GM18868 (cell line): Measurements from ENCODE around the gene SMYD1.

Source experiments
- ATAC-seq: cut with Tn5 transposase; IDR thresholded peaks from one replicate; pipeline ENCODE4 v1.9.1; 2021; ENCODE audit warnings: mild to moderate bottlenecking, moderate library complexity; ENCODE audit not compliant: unreplicated experiment

SMYD1 gene

DNA sequence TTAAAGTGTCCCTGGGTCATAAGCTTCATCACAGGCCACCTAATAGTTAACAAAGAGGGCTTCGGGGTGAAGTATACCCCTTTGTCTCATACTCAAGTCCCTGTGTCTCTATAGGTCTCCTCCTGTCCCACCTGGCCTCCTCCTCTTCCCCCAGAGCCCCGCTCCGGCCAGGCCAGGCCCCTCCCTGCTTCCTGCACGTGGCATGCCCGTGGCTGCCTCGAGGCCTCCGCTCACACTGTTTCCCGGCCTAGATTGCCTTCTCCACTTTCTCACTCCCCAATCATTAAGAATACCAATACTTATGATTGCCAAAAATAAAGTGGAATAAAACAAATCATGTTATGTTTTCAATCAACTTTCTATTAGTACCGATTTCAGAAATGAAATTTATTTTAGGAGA, 18.8 kb downstream of the SMYD1 start:
- ATAC-seq: no peak

DNA sequence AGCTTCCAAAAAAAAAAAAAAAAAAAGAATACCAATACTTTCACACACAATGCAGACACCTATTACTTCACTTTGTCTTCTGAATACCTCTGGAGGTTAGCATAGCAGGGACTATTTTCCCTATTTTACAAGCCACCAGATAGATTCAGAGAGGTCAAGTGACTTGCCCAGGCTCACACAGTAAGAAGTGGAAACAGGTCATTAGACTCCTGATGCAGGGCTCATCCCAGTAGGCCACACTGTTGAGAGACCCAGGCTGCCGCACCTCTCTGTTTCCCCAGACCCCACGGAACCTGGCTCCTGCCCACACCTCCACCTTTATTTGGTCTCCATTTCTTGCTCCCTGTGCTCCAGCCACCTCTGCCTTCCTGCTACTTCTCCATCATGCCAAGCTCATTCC, 19.4 kb downstream of the SMYD1 start:
- no peak for ATAC-seq

DNA sequence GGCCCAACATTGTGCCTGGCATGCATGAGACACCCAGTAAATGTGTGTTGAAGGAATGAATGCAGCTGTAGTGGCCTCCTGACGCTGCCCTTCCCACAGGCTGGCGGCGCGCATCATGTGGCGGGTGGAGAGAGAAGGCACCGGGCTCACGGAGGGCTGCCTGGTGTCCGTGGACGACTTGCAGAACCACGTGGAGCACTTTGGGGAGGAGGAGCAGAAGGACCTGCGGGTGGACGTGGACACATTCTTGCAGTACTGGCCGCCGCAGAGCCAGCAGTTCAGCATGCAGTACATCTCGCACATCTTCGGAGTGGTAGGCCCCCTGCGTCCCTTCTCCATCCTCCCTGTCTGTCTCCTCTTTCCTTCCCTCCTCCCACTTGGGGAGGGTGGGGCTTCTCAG, 20.1 kb downstream of the SMYD1 start:
- ATAC-seq: no peak

DNA sequence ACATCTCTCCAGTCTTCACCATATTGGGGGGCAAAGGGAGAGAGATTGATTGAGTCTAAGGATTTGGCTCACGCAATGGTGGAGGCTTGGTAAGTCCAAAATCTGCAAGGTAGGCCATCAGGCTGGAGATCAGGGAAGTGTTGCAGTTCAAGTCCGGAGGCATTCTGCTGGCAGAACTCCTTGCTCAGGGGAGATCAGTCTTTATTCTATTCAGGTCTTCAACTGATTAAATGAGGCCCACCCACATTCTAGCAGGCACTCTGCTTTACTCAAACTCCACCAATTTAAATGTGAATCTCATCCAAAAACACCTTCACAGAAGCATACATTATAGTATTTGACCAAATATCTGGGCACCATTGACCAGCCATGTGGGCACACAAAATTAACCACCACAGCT, 21.4 kb downstream of the SMYD1 start:
- no peak for ATAC-seq

DNA sequence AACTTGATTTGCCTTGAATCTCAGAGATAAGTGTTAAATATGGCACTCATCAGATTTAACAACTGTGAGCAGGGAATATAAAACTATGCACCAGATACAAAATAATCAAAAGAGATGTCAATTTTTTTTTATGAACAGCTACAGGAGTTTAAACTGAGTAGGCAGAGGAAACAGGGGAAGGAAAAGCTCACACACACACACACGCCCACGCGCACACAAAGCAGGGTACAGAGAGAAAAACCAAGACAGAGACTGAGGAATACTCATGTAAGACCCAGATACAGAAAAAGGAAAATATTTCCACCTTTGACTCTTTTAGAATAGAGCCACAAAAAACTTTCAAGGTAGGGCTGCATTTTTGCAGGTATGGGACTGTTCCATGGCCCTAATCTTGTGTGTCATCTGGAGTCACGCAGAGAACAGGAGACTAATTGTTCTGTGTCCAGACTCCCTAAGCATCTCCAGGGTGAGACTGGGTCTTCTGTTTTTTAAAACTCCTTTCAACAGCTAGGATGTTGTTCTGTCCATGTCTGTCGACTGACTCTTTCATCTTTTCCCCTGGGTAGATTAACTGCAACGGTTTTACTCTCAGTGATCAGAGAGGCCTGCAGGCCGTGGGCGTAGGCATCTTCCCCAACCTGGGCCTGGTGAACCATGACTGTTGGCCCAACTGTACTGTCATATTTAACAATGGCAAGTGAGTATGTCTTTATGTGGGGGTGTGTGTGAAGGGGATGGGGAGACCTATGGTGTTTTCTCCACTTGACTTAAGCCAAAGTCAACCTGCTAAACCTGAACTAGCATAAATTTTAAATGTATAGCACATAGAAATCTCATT, 23.0 kb downstream of the SMYD1 start:
- ATAC-seq: no peak

DNA sequence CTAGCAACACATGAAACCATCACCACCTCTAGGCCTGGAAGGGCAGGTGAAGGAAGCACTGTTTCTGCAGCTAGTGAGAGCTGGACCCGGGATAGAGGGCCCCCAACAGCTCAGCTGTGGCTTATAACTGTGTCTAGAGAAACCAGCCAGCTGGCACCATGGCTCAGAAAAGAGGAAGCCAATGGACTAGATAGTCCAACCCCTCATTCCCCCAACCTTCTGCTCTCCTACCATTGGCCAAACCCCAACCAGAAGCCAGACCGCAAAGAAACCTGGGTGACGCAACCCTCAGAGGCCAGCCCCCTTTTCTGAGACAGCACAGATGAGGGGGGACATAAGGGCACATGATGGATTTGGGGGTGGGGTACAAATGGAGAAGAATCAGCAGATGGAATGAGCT, 24.3 kb downstream of the SMYD1 start:
- ATAC-seq: no peak

DNA sequence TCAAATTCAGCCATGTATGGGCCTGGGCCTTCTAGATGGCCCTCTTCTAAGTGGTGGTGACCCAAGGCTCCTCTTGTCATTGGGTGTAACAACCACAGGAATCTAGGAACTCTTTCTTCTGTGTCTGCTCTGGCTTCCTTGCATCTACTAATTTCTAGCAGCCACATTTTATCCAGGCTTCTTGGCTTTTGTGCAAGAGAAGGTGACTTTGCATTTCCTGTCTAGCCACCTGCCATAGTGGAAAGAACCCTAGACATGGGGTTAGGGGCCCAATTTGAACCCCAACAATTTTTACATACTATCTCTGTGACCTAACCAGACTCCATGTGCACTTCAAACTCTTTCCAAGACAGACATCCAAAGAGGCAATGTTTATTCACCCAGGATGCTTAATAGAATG, 25.1 kb downstream of the SMYD1 start:
- no peak for ATAC-seq

DNA sequence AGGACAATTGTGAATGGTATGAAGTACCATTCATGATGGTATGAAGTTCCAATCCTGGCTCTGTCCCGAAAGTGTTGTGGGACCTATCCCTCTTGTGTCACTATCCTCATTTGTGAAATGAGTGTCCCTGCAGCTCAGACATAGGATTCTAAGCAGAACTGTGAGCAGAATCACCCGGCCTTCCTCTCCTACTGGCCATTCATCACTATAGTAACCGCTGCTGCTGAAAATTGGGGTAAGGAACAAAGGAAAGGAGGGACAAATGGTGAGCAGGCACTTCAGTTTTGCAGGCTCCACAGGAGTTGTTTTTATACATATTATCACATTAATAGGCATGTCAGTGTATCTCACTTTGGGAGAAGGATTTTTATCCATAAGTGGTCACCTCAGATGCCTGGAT, 27.4 kb downstream of the SMYD1 start:
- no peak for ATAC-seq

DNA sequence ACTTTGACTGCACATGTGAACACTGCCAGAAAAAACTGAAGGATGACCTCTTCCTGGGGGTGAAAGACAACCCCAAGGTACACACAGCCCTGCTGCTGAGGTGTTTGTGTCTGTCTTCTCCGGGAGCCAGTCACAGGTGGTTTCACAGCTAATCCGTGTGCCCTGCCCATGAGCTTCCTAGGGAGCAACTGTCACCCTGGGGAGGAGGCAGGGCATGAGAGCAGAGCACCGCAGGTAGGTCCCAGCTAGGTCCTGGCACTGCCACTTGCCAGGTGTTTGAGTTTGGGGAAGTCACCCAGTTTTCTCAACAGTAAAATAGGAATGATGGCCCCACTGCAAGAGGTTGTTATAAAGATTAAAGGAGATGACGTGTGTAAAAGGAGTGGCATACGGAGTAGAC, 29.1 kb downstream of the SMYD1 start:
- ATAC-seq: no peak

DNA sequence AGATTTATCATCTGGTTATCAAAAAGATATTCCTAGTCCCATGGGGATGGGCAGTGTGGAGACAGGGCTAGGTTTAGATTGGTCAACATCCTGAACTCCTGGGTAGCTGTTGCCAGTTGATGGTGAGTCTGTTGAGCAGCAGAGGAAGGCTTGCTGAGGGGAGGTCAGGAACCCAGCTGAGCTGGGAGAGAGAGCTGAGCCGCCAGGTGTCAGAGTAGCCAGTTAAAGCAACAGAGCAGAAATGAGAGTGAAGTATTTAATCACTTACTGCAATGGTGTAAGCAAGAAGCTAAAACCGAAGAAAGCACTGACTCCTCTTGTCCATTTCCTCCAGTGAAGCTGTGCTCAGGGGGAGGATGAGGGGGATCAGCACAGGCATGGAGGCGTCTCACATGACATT, 29.6 kb downstream of the SMYD1 start:
- no peak for ATAC-seq

DNA sequence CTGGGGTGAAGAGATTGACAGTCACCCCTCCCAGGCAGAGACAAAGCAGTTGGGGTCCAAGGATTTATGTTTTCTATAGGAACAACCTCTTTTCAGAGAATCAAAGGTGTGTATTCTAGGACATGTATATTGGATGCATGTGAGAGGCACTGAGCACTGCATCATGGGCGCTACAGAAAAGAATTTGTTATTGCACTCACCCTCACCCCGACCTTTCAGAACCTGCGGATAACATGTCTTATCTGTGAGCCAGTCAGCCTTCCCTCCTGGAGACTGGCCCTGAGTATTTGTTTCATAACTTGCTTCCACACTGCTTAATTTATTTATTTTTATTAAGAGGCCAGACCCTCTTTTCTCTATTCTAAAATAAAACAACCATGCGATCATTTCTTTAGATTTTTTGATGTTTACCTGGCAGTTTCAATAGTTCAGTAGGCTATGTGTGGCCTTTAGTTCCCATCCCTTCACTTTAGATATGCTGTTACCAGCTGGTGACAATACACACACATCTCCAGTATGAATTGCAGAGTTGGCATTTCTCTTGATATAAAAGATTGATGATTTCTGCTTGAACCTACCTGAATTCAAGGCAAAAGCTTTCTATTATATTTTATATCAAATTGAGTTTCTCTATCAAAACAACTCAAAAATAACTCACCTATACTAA, 30.4 kb downstream of the SMYD1 start:
- ATAC-seq: no peak

DNA sequence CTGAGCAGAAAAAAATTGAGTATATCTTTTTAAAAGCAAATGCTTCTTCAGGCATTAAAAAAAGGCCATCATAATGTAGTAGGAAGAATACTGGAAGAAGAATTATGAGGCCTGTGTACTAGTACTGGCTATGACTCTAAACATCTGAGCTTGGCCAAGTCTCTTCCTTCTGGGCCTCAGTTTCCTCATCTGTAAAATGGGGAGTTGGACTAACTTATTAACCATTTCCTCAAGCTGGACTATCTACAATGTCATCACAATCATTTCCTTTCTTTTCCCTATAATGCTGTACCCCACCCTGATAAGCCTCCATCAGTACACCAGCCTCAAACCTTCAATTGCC, 30.9 kb downstream of the SMYD1 start:
- no peak for ATAC-seq

DNA sequence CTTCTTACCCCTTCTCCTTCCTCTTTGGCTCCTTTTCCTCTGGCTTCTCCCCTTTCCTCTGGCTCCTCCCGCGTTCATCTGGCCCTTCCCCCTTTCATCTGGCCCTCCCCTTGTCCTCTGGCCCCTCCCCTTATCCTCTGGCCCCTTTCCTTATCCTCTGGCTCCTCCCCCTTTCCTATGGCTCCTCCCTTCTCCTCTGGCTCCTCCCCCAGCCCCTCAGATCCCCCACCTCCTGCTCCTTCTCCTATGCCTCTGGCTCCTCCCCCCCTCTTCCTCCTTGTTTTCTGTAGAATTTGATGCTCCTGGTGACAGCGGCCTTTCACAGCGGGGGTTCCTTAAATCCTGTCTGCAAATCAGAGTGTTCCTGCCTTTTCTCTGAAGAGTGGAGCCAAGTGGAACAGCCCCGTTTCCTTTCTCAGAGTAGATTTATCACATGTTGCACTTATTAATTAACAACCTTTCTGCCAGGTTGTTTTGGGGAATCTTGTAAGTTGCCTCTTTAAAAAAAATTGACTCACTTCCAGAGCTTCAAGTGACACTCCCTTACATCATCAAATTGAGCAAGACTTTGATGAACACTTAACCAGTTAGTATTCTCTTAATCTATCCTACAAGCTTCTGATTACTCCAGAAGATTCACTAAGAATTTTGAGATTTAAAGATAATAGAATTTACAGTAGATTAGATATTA, 32.3 kb downstream of the SMYD1 start:
- no peak for ATAC-seq

DNA sequence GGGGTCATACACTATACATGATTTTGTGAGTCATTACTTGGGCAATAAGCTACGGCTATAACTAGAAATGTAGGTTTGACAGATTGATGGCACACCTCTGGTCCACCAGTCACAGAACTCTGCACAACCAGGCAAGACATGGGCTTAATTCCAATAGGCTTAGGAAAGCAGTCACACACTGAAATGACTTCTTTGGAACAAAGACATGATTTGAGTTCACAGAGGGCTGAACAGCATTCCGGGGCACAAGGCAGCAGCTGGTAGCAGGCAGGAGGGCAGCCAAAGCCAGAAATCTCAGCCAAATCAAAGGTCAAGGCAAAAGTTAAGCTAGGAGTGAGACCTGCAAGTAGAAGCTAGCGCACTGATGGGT, 32.8 kb downstream of the SMYD1 start:
- ATAC-seq: no peak

DNA sequence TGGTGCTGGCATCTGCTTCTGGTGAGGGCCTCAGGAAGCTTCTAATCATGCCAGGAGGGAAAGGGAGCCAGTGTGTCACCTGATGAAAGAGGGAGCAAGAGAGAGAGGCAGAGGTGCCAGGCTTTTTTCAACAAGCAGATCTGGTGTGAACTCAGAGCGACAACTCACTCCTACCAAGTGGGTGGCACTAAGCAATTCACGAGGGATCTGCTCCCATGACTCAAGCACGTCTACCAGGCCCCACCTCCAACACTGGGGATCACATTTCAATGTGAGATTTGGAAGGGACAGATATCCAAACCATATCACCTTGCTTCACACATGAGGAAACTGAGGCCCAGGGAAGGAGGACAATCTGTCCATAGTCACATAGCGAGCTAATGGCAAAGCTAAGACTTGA, 41.2 kb downstream of the SMYD1 start:
- no peak for ATAC-seq

DNA sequence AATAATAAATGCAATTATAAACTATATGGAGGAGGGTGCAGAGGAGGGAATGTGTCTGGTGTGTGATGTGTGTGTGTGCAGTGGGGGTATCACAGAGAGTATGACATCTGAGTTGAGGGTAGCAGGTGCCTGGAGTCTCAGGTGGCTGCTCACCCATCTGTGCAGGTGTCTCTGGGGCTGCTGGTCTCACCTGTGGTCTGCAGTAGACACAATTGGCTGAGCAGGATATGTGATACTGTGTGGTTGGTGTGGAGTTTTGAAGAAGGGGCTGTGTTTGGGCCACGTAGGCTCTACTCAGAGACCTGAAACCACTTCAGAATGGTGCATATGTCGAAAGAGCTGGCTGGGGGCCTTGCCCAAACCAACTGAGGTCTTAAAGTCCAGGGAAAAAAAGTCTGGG, 43.2 kb downstream of the SMYD1 start:
- ATAC-seq: no peak

DNA sequence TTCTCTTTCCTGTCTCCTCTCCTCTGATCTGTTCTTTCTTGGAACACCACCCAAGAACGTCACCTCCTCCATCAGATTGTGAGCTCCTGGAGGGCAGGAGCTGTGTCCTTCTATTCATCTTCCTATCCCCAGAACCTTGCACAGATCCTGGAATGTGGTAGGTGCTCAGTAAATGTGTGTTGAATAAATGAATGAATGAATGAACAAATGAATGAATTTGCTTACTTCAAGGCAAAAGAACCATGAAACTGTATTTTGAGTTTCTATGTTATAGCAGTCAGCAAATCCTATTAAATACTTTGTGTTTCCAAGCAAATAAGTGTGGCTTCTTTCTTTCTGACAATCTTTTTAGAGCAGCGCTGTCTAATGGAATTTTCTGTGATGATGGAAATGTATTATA, 45.4 kb downstream of the SMYD1 start:
- no peak for ATAC-seq

DNA sequence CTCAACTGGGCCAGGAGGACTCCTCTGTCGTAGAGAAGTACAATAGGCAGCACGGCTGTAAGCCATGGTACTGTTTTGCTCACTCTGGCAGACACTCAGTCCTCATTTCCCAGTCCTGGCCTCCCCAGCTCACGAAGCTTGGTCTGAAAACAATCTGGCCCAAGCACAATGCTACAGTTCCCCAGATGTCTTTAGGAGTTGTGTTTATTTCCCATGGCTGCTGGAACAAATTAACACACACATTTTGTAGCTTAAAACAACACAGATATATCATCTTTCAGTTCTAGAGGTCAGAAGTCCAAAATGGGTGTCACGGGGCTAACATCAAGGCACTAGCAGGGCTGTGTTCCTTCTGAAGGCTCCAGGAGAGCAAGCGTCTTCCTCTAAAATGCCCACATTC, 47.3 kb downstream of the SMYD1 start:
- no peak for ATAC-seq

DNA sequence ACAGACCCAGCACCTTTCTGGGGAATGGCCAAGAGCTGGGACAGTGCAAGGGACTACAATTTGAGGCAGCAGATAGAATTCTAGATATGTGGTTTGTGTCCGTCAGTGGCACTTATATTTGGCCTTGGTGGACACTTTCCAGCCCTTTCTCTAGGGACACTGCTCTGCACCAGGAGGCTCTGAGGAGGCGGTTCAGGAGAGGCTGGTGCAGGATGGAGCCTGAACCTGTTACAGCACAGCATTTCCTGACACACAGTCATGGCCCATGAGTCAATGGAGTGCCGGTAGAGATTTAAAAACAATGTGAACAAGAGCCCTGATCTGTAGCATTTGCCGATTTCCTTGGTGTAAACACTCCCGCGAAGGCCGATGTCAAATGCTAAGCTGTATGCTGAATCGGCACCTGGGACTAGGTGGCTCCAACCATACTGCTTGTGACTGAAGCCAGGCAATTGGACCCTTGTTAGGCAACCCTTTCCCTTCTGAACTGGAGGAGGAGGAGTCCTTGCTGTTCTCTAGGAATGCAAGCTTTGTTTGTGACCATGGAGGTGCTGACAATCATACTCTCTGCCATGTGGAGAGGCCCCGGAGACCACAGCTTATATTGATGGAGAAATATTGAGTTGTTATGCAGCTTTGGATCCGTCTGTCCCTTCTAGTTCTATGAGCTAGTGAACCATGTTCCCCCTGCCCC, 48.3 kb downstream of the SMYD1 start:
- no peak for ATAC-seq

DNA sequence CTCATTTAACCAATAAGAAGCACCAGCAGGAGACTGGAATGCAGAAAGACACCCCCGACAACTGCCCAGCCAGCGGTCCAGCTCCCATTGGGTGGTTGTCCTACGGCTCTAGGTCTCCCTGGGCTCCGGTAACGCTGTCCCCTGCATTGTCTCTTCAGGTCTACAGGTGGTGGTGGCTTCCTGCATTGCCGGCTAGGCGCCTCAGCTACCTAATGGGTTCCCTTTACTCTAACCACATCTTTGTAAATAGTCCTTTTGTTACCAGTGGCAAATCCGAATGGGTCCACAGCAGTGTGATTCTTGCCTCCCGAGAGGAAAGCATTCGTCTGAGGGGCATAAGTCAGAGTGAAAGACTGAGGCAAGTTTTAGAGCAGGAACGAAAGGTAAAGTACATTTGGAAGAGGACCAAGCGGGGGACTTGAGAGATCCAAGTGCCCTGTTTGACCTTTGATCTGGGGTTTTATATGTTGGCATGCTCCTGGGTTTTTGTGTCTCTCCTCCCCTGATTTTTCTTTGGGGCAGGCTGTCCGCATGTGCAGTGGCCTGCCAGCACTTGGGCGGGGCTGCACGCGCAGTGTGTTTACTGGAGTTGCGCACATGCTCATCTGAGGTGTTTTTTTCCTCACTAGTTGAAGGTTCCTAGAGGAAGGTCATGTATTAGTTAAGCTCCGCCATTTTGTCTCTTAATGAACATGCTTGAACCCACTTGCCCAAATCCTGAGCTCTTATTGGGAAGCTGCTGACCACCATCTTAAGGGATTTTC, 49.2 kb downstream of the SMYD1 start:
- ATAC-seq: no peak

DNA sequence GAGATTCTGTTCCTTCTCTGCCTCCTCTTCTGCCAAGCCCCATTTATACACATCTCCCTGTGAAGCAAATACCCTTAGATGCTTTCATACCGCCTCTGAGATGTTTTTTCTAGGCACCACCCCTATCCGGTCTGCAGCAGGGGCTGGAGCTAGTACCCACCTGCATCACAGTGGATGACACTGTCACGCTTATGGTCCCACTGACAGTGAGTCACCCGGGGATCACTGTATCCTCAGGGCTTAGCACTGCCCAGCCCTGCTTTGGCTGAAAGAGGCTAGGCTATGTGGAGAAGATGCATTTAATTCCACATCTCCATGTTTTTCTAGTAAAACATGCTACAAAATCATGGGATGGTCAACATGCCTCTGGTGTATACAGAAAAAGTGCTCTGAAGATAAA, 50.3 kb downstream of the SMYD1 start:
- no peak for ATAC-seq
